OCI-M1 (cell line): ENCODE data around the gene KCNIP1.

Experiments used
- DNase-seq: peaks from one replicate; lab custom pipeline; 2025; lab: John Stamatoyannopoulos, UW

Gene KCNIP1

GRCh38 chr5:170565072-170565471, 61.3 kb downstream of the KCNIP1 start:
- DNase-seq: no peak

- DNase-seq: no peak
Measured at GRCh38 chr5:170569101-170569500, 65.3 kb downstream of the KCNIP1 start.

- no peak for DNase-seq
Measured at GRCh38 chr5:170570476-170570875, 66.7 kb downstream of the KCNIP1 start.

GRCh38 chr5:170571281-170571731, 67.5 kb downstream of the KCNIP1 start:
- no peak for DNase-seq

GRCh38 chr5:170571875-170572852, 68.3 kb downstream of the KCNIP1 start:
- no peak for DNase-seq

GRCh38 chr5:170573114-170573513, 69.3 kb downstream of the KCNIP1 start:
- DNase-seq: no peak

GRCh38 chr5:170573660-170574059, 69.8 kb downstream of the KCNIP1 start:
- DNase-seq: no peak

GRCh38 chr5:170576602-170577535, 73.0 kb downstream of the KCNIP1 start:
- no peak for DNase-seq

- DNase-seq: no peak
Measured at GRCh38 chr5:170579601-170580000, 75.8 kb downstream of the KCNIP1 start.

GRCh38 chr5:170581211-170581610, 77.4 kb downstream of the KCNIP1 start:
- DNase-seq: no peak

- DNase-seq: no peak
Measured at GRCh38 chr5:170582644-170583330, 79.0 kb downstream of the KCNIP1 start.

GRCh38 chr5:170584003-170584402, 80.2 kb downstream of the KCNIP1 start:
- no peak for DNase-seq

GRCh38 chr5:170584450-170585058, 80.7 kb downstream of the KCNIP1 start:
- no peak for DNase-seq

GRCh38 chr5:170585273-170585948, 81.6 kb downstream of the KCNIP1 start:
- DNase-seq: no peak

GRCh38 chr5:170587808-170588207, 84.0 kb downstream of the KCNIP1 start:
- DNase-seq: no peak

- no peak for DNase-seq
Measured at GRCh38 chr5:170589643-170590042, 85.8 kb downstream of the KCNIP1 start.

- DNase-seq: no peak
Measured at GRCh38 chr5:170590566-170590965, 86.7 kb downstream of the KCNIP1 start.

GRCh38 chr5:170591054-170591453, 87.2 kb downstream of the KCNIP1 start:
- no peak for DNase-seq

- DNase-seq: no peak
Measured at GRCh38 chr5:170596482-170597044, 92.7 kb downstream of the KCNIP1 start.

GRCh38 chr5:170597109-170597751, 93.4 kb downstream of the KCNIP1 start:
- peak; percentile 37 for DNase-seq
